Epithelial cell of proximal tubule (primary cell): ENCODE results near the gene ATP7B. TPM values are rescaled to one million over a fixed set of nuclear protein-coding genes. Genes with fewer than 3 reads are reported as not detected.

Source experiments
- DNase-seq: peaks from one replicate; pipeline ENCODE4 v3.0.0-alpha.2; 2011; ENCODE audit warnings: low read depth
- H3K4me3 ChIP-seq: 2 replicates; pipeline ENCODE4 v1.5.1; 2011; ENCODE audit warnings: low read depth, mild to moderate bottlenecking, low read length
- CTCF ChIP-seq: conservative IDR thresholded peaks from 2 replicates; pipeline ENCODE4 v1.5.1; 2012; ENCODE audit warnings: low read depth, mild to moderate bottlenecking, low read length
- total RNA-seq: library from RNA; depleted of rRNA; stranded (reverse); fragments of >200 nt; gene quantifications from 2 replicates; pipeline ENCODE4 v1.2.3, GENCODE V29; 2015

The ATP7B gene
- total RNA-seq, 1 donor from 2014 or later = 3.5 TPM

GRCh38 chr13:51957377-51958216 lies 53.7 kb downstream of the ATP7B start:
- no peak overlapping the region for H3K4me3 ChIP-seq
- no peak for TF ChIP-seq CTCF
- DNase-seq = no peak

GRCh38 chr13:51956717-51957116 lies 54.5 kb downstream of the ATP7B start:
- no peak for DNase-seq
- H3K4me3 ChIP-seq = no peak overlapping the region
- TF ChIP-seq CTCF = no peak

GRCh38 chr13:51955816-51956603 lies 55.2 kb downstream of the ATP7B start:
- no peak overlapping the region for H3K4me3 ChIP-seq
- DNase-seq = no peak
- TF ChIP-seq CTCF = no peak

- DNase-seq = no peak
- H3K4me3 ChIP-seq = no peak overlapping the region
- TF ChIP-seq CTCF = no peak
Observed at GRCh38 chr13:51955281-51955771, 55.9 kb downstream of the ATP7B start.

- no peak for TF ChIP-seq CTCF
- no peak overlapping the region for H3K4me3 ChIP-seq
- DNase-seq = no peak
Observed at GRCh38 chr13:51953347-51954195, 57.7 kb downstream of the ATP7B start.

GRCh38 chr13:51950722-51951121 lies 60.5 kb downstream of the ATP7B start:
- TF ChIP-seq CTCF = no peak
- no peak overlapping the region for H3K4me3 ChIP-seq
- no peak for DNase-seq
